Body of pancreas (tissue), 4 donors: Measurements from ENCODE around the gene DTX4. TPM values are rescaled to one million over a fixed set of nuclear protein-coding genes. Genes with fewer than 3 reads are reported as not detected.

Source experiments
- ATAC-seq: fragments of 150-250 bp; one replicate; pipeline ENCODE4 v1.9.1; 2016
- DNase-seq, 4 donors: peaks; one replicate each; pipeline ENCODE4 v3.0.0-alpha.2; 2019
- H3K27ac ChIP-seq, 4 donors: fragments of 200-600 bp; sonication (generic); 1 replicate in 3 of 4; 2 replicates in 1 of 4; pipeline versions ENCODE4 v1.5.1 to v1.6.1; 2016 to 2019; ENCODE audit warnings: mild to moderate bottlenecking in 1 of 4, mixed read lengths in 1 of 4, moderate library complexity in 1 of 4
- H3K27me3 ChIP-seq, 2 donors: fragments of 200-600 bp; sonication (generic); one replicate each; pipeline ENCODE4 v1.6.0; 2016; ENCODE audit warnings: mild to moderate bottlenecking in 1 of 2
- H3K36me3 ChIP-seq, 2 donors: fragments of 200-600 bp; sonication (generic); replicated peaks in 1 of 2; 2 replicates each; pipeline ENCODE4 v1.5.1; 2016; ENCODE audit warnings: low read depth in 2 of 2; ENCODE audit not compliant: insufficient read depth in 1 of 2
- H3K4me1 ChIP-seq: fragments of 200-600 bp; sonication (generic); one replicate; pipeline ENCODE4 v1.6.0; 2016
- H3K4me3 ChIP-seq, 2 donors: fragments of 200-600 bp; sonication (generic); 1 replicate in 1 of 2; 2 replicates in 1 of 2; pipeline ENCODE4 v1.5.1; 2016 to 2019
- H3K9me3 ChIP-seq, 3 donors: fragments of 200-600 bp; sonication (generic); 1 replicate in 2 of 3; 2 replicates in 1 of 3; pipeline ENCODE4 v1.5.1; 2016
- POLR2A ChIP-seq, 3 donors: fragments of 450-650 bp; IDR thresholded peaks; one replicate each; pipeline ENCODE4 v1.6.1; 2016; ENCODE audit warnings: antibody characterized with exemption in 3 of 3, mild to moderate bottlenecking in 2 of 3
- WGBS, 2 donors: methylation state at CpG; one replicate each; pipeline ENCODE4 v1.1.5; 2017; 5-methylcytosine and 5-hydroxymethylcytosine counted together
- intact Hi-C: fragments of 100-400 bp; cut with DNase I; formaldehyde crosslinking; loops from one replicate; pipeline ENCODE4 v1.15.1; 2023
- total RNA-seq, 2 donors: library from RNA; depleted of rRNA; stranded (reverse); fragments of >200 nt; gene quantifications; one replicate each; pipeline ENCODE4 v1.1.0, GENCODE V29; 2016
- TF ChIP-seq, protein P1 (sequence below), 7 experiments: fragments of 450-650 bp in 4 of 7; fragments of 200-600 bp in 3 of 7; sonication (generic) in 3 of 7; IDR thresholded peaks; one replicate each; pipeline ENCODE4 v1.5.1; 2016 to 2019; ENCODE audit warnings: antibody characterized with exemption in 7 of 7

The DTX4 gene
- total RNA-seq, 2 donors from 2014 or later = 9.6 to 10.4 TPM

- intact Hi-C loops = loop anchor here (10.0 kb wide), 1 partner anchor 100 kb away; no protein-coding TSS in a partner anchor
- Histone ChIP-seq H3K36me3 (no peaks in the 10 kb centered on the region), H3K4me3 (no peak overlapping the region), H3K27me3 (no peaks in the 10 kb centered on the region), H3K9me3 (no peaks in the 10 kb centered on the region), H3K4me1 (peaks cover 55% of the 10 kb centered on the region), H3K27ac (peak overlapping the region in 3 of 4 donors; percentile 66 to 77 (median 70))
- DNase-seq (no peak), ATAC-seq (no peak)
- TF ChIP-seq, protein P1, sequence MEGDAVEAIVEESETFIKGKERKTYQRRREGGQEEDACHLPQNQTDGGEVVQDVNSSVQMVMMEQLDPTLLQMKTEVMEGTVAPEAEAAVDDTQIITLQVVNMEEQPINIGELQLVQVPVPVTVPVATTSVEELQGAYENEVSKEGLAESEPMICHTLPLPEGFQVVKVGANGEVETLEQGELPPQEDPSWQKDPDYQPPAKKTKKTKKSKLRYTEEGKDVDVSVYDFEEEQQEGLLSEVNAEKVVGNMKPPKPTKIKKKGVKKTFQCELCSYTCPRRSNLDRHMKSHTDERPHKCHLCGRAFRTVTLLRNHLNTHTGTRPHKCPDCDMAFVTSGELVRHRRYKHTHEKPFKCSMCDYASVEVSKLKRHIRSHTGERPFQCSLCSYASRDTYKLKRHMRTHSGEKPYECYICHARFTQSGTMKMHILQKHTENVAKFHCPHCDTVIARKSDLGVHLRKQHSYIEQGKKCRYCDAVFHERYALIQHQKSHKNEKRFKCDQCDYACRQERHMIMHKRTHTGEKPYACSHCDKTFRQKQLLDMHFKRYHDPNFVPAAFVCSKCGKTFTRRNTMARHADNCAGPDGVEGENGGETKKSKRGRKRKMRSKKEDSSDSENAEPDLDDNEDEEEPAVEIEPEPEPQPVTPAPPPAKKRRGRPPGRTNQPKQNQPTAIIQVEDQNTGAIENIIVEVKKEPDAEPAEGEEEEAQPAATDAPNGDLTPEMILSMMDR (IDR thresholded peaks at IDR 0.05) = no peak
- no peak for TF ChIP-seq POLR2A (IDR thresholded peaks at IDR 0.05)
- 63 to 64% methylated on average over 9 of the region's 9 CpGs for WGBS, 2 donors
Measured at GRCh38 chr11:59184691-59185339, 12.9 kb downstream of the DTX4 start.

DNA sequence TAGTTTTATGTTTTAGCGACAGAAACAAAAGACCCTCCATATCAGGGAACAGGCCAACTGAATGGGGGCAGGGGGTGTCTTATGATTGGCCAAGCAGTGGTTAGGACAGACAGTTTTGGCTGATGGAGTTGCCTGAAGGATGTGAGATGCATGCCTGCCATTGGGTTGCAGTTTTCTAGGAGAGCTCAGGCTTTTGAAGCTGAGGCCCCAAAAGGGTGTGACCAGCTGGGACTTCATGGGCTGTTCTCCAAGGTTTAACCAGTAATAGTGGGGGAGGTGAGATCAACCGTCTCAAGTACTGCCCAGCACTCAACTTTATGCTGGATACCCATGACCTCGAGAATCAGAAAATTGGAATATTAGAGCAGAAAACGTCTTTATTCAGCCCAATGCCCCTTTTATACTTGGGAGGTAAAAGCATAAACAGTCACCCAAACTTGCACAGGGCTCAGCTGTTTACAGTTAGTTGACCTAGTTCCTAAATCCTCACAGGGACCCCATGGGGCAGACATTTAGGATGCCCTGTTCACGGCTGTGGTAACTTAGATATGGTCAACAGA, 13.5 kb downstream of the DTX4 start:
- ATAC-seq (no peak), DNase-seq (no peak)
- no peak overlapping the region for H3K4me3 ChIP-seq
- no peaks in the 10 kb centered on the region for H3K9me3 ChIP-seq
- 74 to 78% methylated on average over 5 of the region's 5 CpGs for WGBS, 2 donors
- peaks cover 59% of the 10 kb centered on the region for H3K4me1 ChIP-seq
- intact Hi-C loops = loop anchor here (10.0 kb wide), 1 partner anchor 99 kb away; no protein-coding TSS in a partner anchor
- no peaks in the 10 kb centered on the region for H3K36me3 ChIP-seq
- H3K27ac ChIP-seq = peak overlapping the region; percentile 50 to 77 (median 68)
- H3K27me3 ChIP-seq = no peaks in the 10 kb centered on the region
- TF ChIP-seq POLR2A (IDR thresholded peaks at IDR 0.05) = no peak
- TF ChIP-seq, protein P1 (IDR thresholded peaks at IDR 0.05) = no peak

DNA sequence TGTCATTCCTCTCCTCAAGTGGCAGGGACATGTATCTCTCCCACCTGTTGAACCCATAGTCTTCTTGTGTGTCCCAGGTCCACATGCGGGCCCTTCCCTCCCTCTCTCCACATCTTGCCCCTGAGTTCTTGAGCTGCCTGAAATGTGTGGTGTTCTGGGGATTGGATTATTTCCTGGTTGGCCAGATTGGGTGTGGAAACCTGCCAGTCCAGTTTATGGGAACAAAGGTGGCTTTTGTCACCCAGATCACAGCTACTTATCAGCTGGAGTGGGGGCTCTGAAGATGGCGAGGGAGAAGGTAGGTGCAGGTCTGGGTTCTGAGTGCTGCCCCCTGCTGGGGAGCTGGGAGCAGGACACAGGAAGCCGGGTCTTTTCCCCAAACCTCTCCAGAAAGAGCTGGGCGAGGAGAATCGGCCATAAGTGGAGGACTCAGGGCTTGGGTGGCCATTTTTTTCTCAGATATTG, 14.2 kb downstream of the DTX4 start:
- peak in 2 of 3 donors; percentile 27 to 34 for TF ChIP-seq POLR2A (IDR thresholded peaks at IDR 0.05)
- TF ChIP-seq, protein P1 (IDR thresholded peaks at IDR 0.05) = peak; percentile 28 to 81 (median 70)
- 28 to 31% methylated on average over 4 to 5 of the region's 5 CpGs for WGBS, 2 donors
- H3K27me3 ChIP-seq = no peaks in the 10 kb centered on the region
- ATAC-seq = peak; percentile 85
- DNase-seq = peak; percentile 72 to 81 (median 76)
- intact Hi-C loops = loop anchor here (10.0 kb wide), 1 partner anchor 99 kb away; no protein-coding TSS in a partner anchor
- H3K27ac ChIP-seq = peak overlapping the region; percentile 50 to 77 (median 68)
- no peak overlapping the region for H3K4me3 ChIP-seq
- H3K36me3 ChIP-seq = no peaks in the 10 kb centered on the region
- no peaks in the 10 kb centered on the region for H3K9me3 ChIP-seq
- H3K4me1 ChIP-seq = peaks cover 59% of the 10 kb centered on the region

GRCh38 chr11:59187035-59187434, 15.1 kb downstream of the DTX4 start:
- no peak for DNase-seq
- Histone ChIP-seq H3K27me3 (no peaks in the 10 kb centered on the region), H3K4me3 (no peak overlapping the region), H3K9me3 (no peaks in the 10 kb centered on the region), H3K4me1 (peaks cover 59% of the 10 kb centered on the region), H3K27ac (peak overlapping the region in 2 of 4 donors; percentile 70 to 77), H3K36me3 (no peaks in the 10 kb centered on the region)
- no peak for TF ChIP-seq POLR2A (IDR thresholded peaks at IDR 0.05)
- TF ChIP-seq, protein P1 (IDR thresholded peaks at IDR 0.05) = no peak
- 66 to 77% methylated on average over 3 of the region's 3 CpGs for WGBS, 2 donors
- intact Hi-C loops = loop anchor here (10.0 kb wide), 1 partner anchor 98 kb away; no protein-coding TSS in a partner anchor
- no peak for ATAC-seq
